ENCODE results near the gene ALDH1L1.

ALDH1L1 gene

GRCh38 chr3:126207166-126207565, 26.8 kb upstream of the ALDH1L1 start (continued):
- TF ChIP-seq PATZ1 (CRISPR knock-in tag; IDR thresholded peaks at IDR 0.05; ENCODE audit: borderline replicate concordance) (no peak), SNAI2 (CRISPR knock-in tag; IDR thresholded peaks at IDR 0.05) (no peak), CSDC2 (CRISPR knock-in tag; IDR thresholded peaks at IDR 0.05) (no peak), PPARA (CRISPR knock-in tag; IDR thresholded peaks at IDR 0.05; ENCODE audit: borderline replicate concordance) (no peak), ESRRG (CRISPR knock-in tag; IDR thresholded peaks at IDR 0.05) (no peak), GLIS3 (CRISPR knock-in tag; IDR thresholded peaks at IDR 0.05) (no peak), ZFP30 (CRISPR knock-in tag; IDR thresholded peaks at IDR 0.05) (no peak), OSR1 (CRISPR knock-in tag; IDR thresholded peaks at IDR 0.05) (no peak), RARB (CRISPR knock-in tag; IDR thresholded peaks at IDR 0.05) (no peak)

- no peak for ATAC-seq
- TF ChIP-seq ZNF565 (CRISPR knock-in tag; conservative IDR thresholded peaks at IDR 0.05; ENCODE audit: low read depth) (no peak), RARB (CRISPR knock-in tag; IDR thresholded peaks at IDR 0.05) (no peak), ZC3H10 (CRISPR knock-in tag; IDR thresholded peaks at IDR 0.05) (no peak), TOX (CRISPR knock-in tag; IDR thresholded peaks at IDR 0.05; ENCODE audit: borderline replicate concordance) (no peak), CREB5 (CRISPR knock-in tag; IDR thresholded peaks at IDR 0.05; ENCODE audit: low read depth) (no peak), ZNF70 (CRISPR knock-in tag; IDR thresholded peaks at IDR 0.05) (no peak), ZNF8 (CRISPR knock-in tag; IDR thresholded peaks at IDR 0.05) (no peak), ESRRG (CRISPR knock-in tag; IDR thresholded peaks at IDR 0.05) (no peak), ZFP30 (CRISPR knock-in tag; IDR thresholded peaks at IDR 0.05) (no peak), ZFP3 (CRISPR knock-in tag; IDR thresholded peaks at IDR 0.05) (no peak), POU6F1 (CRISPR knock-in tag; IDR thresholded peaks at IDR 0.05; ENCODE audit: borderline replicate concordance, low read depth) (no peak), TSHZ2 (CRISPR knock-in tag; IDR thresholded peaks at IDR 0.05) (no peak), TCF4 (CRISPR knock-in tag; IDR thresholded peaks at IDR 0.05; ENCODE audit: borderline replicate concordance) (no peak), PATZ1 (CRISPR knock-in tag; IDR thresholded peaks at IDR 0.05; ENCODE audit: borderline replicate concordance) (no peak), OSR1 (CRISPR knock-in tag; IDR thresholded peaks at IDR 0.05) (no peak), PPARA (CRISPR knock-in tag; IDR thresholded peaks at IDR 0.05; ENCODE audit: borderline replicate concordance) (no peak), SNAI2 (CRISPR knock-in tag; IDR thresholded peaks at IDR 0.05) (no peak), CSDC2 (CRISPR knock-in tag; IDR thresholded peaks at IDR 0.05) (no peak), ARNTL (CRISPR knock-in tag; IDR thresholded peaks at IDR 0.05; ENCODE audit: borderline replicate concordance, low read depth) (no peak)
- TF ChIP-seq, protein P1, sequence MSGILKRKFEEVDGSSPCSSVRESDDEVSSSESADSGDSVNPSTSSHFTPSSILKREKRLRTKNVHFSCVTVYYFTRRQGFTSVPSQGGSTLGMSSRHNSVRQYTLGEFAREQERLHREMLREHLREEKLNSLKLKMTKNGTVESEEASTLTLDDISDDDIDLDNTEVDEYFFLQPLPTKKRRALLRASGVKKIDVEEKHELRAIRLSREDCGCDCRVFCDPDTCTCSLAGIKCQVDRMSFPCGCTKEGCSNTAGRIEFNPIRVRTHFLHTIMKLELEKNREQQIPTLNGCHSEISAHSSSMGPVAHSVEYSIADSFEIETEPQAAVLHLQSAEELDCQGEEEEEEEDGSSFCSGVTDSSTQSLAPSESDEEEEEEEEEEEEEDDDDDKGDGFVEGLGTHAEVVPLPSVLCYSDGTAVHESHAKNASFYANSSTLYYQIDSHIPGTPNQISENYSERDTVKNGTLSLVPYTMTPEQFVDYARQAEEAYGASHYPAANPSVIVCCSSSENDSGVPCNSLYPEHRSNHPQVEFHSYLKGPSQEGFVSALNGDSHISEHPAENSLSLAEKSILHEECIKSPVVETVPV (CRISPR knock-in tag; IDR thresholded peaks at IDR 0.05): no peak
Measured at GRCh38 chr3:126205717-126206655, 25.6 kb upstream of the ALDH1L1 start.

All from SK-N-SH treated with all-trans-retinoic acid at 6 μM for 48 hours (cell line).